Measurements from ENCODE around the gene FASN. TPM values are rescaled to one million over a fixed set of nuclear protein-coding genes. Genes with fewer than 3 reads are reported as not detected.

The FASN gene
- total RNA-seq, 1 experiment from 2014 or later, result 372 TPM

DNA sequence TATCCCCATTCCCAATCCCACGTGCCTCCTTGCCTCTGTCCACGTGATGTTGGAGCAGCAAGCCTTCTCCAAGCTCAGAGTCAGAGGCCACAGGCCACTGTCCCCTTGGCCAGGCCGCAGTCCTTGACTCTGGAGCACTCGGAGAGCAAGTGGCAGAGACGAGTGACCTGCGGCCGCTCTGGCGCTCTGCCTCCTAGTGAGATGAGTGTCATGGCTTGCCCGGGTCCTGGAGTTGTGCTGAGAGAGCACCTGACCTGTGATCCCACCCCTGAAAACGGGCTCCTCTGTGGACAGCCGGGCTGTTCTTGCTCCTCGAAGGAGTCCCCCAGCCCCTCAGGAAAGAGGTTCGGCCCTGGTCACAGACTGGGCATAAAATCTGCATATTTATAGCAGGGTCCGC is 10.0 kb upstream of the FASN start:
- BruUV-seq (replicated peaks), result no TSS peak
- TF ChIP-seq, protein P1, sequence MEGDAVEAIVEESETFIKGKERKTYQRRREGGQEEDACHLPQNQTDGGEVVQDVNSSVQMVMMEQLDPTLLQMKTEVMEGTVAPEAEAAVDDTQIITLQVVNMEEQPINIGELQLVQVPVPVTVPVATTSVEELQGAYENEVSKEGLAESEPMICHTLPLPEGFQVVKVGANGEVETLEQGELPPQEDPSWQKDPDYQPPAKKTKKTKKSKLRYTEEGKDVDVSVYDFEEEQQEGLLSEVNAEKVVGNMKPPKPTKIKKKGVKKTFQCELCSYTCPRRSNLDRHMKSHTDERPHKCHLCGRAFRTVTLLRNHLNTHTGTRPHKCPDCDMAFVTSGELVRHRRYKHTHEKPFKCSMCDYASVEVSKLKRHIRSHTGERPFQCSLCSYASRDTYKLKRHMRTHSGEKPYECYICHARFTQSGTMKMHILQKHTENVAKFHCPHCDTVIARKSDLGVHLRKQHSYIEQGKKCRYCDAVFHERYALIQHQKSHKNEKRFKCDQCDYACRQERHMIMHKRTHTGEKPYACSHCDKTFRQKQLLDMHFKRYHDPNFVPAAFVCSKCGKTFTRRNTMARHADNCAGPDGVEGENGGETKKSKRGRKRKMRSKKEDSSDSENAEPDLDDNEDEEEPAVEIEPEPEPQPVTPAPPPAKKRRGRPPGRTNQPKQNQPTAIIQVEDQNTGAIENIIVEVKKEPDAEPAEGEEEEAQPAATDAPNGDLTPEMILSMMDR (IDR thresholded peaks at IDR 0.05; ENCODE audit: unreplicated experiment), result no peak
- Mint-ChIP-seq H3K27me3 (ENCODE audit: unreplicated experiment) (no peaks in the 10 kb centered on the region), H3K36me3 (ENCODE audit: insufficient read depth, unreplicated experiment) (peaks cover 47% of the 10 kb centered on the region), H3K27ac (ENCODE audit: unreplicated experiment) (no peak overlapping the region), H3K4me1 (ENCODE audit: low read depth, unreplicated experiment) (peaks cover 38% of the 10 kb centered on the region), H3K4me3 (ENCODE audit: low read depth, unreplicated experiment) (no peak overlapping the region), H3K9me3 (ENCODE audit: low read depth, unreplicated experiment) (no peaks in the 10 kb centered on the region)
- CTCF ChIA-PET, result no interaction called here
- intact Hi-C loops (cut with micrococcal nuclease; ENCODE audit: unreplicated experiment), result loop anchor here (5.0 kb wide), 1 partner anchor 44 kb away; no protein-coding TSS in a partner anchor
- no peak for DNase-seq

DNA sequence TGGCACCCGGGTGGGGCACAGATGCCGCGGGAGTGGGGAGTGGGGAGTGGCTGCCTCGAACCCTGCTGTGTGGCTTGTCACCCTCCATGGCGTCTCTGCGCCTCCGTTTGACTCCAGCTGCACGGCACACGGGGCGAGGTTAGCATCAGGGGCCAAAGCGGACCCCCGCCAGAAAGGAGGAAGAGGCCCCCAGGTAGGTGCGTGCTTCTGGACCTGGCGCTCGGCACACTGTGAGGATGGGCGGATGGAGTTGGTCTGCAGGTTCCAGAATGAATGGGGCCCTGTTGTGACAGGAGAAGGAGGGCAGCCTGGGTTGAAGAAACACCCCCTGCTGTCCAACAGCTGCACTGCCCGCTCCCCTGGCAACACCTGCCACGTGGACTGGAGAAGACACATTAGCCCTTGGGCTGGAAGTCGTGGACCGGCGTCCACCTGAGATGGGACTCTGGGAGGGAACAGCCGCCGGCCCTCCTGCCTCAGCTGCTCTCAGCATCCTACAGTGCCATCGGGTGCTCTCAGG is 9.4 kb upstream of the FASN start:
- CTCF ChIA-PET, result no interaction called here
- Mint-ChIP-seq H3K36me3 (ENCODE audit: insufficient read depth, unreplicated experiment) (peaks cover 51% of the 10 kb centered on the region), H3K27me3 (ENCODE audit: unreplicated experiment) (no peaks in the 10 kb centered on the region), H3K27ac (ENCODE audit: unreplicated experiment) (no peak overlapping the region), H3K4me3 (ENCODE audit: low read depth, unreplicated experiment) (no peak overlapping the region), H3K4me1 (ENCODE audit: low read depth, unreplicated experiment) (peaks cover 38% of the 10 kb centered on the region), H3K9me3 (ENCODE audit: low read depth, unreplicated experiment) (no peaks in the 10 kb centered on the region)
- intact Hi-C loops (cut with micrococcal nuclease; ENCODE audit: unreplicated experiment), result loop anchor here (5.0 kb wide), 1 partner anchor 45 kb away; no protein-coding TSS in a partner anchor
- no peak for DNase-seq
- TF ChIP-seq, protein P1 (IDR thresholded peaks at IDR 0.05; ENCODE audit: unreplicated experiment), result peak; percentile 25
- BruUV-seq (replicated peaks), result no TSS peak

DNA sequence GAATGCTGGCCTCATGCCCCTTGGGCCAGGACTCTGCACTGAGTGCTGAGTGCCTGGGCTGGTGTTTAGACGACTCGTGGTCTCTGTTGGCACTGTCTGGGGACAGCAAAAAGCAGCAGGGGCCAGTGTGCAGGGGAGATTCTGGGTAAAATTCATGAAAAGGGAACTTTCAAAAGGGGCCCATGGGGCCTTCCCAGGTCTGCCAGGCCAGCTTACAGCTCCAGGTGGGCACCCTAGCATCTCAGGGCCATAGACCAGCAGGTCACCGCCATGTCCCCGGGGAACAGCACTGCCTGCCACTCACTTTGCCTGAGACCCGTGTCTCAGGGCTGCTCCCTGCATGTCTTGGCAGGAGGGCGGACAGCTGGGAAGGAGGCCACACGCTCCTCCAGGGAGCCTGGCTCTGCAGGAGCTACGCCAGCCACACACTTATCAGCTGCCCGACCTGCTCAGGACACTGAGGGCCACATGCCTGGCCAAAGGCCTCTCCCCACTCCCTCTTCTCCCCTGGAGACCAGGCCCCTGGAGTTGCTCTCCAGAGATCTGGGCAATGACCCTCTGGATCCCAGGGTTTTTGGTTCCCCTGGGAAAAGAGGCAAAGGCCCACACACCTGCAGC is 8.8 kb upstream of the FASN start:
- CTCF ChIA-PET, result interaction anchor here (0.7 to 1.2 kb wide), 2 partner anchors 17 to 47 kb away, joined by 3 to 8 read pairs; no protein-coding TSS in a partner anchor
- BruUV-seq (replicated peaks), result no TSS peak
- H3K27me3 Mint-ChIP-seq (ENCODE audit: unreplicated experiment), result no peaks in the 10 kb centered on the region
- H3K27ac Mint-ChIP-seq (ENCODE audit: unreplicated experiment), result peak overlapping the region; percentile 81
- peak overlapping the region; percentile 65 for H3K4me3 Mint-ChIP-seq (ENCODE audit: low read depth, unreplicated experiment)
- peaks cover 38% of the 10 kb centered on the region for H3K4me1 Mint-ChIP-seq (ENCODE audit: low read depth, unreplicated experiment)
- TF ChIP-seq, protein P1 (IDR thresholded peaks at IDR 0.05; ENCODE audit: unreplicated experiment), result no peak
- DNase-seq, result no peak
- no peaks in the 10 kb centered on the region for H3K9me3 Mint-ChIP-seq (ENCODE audit: low read depth, unreplicated experiment)
- peaks cover 57% of the 10 kb centered on the region for H3K36me3 Mint-ChIP-seq (ENCODE audit: insufficient read depth, unreplicated experiment)
- intact Hi-C loops (cut with micrococcal nuclease; ENCODE audit: unreplicated experiment), result loop anchor here (5.0 kb wide), 1 partner anchor 46 kb away; no protein-coding TSS in a partner anchor

DNA sequence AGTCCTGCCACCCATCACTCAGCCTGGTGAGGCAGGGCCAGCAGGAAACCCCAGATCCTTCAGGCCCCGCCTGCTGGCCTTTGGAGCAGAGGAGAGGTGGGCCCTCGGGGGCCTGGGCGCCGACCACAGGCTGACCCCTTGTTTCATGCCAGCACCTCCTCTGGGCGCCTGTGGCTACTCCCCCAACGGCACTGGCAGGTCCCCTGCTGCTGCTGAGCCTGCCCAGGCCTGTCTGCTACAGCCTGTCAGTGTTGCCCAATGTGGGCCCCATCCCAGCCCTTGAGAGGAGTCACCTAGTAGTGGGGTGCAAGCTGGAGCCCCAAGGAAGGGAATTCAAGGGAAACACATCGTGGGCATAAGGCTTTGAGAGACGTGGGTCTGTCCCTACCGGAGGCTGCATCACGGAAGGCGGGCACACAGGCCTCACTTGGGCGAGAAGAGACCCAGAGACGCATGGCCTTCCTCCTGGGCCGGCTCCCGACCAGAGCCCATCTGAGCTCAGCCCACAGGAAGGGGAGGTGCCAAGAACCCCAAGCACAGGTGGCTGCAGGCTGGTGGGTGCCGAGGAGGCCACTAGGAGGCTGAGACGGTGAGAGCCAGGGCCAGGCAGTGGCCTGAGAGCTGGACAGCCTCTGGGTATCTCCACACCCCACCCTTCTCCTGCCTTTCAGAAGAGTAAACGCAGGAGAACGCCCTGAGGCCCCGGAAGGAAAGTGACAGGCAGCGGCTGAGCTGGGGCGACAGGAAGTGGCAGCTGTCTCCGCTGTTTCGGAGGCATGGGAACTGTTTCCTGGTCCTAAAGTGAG is 8.0 kb upstream of the FASN start:
- H3K36me3 Mint-ChIP-seq (ENCODE audit: insufficient read depth, unreplicated experiment), result peaks cover 63% of the 10 kb centered on the region
- peak overlapping the region; percentile 81 for H3K27ac Mint-ChIP-seq (ENCODE audit: unreplicated experiment)
- TF ChIP-seq, protein P1 (IDR thresholded peaks at IDR 0.05; ENCODE audit: unreplicated experiment), result peak; percentile 25
- peaks cover 38% of the 10 kb centered on the region for H3K4me1 Mint-ChIP-seq (ENCODE audit: low read depth, unreplicated experiment)
- no peaks in the 10 kb centered on the region for H3K27me3 Mint-ChIP-seq (ENCODE audit: unreplicated experiment)
- no peaks in the 10 kb centered on the region for H3K9me3 Mint-ChIP-seq (ENCODE audit: low read depth, unreplicated experiment)
- peak overlapping the region; percentile 65 for H3K4me3 Mint-ChIP-seq (ENCODE audit: low read depth, unreplicated experiment)
- CTCF ChIA-PET, result interaction anchor here (0.5 to 1.2 kb wide), 3 partner anchors 18 to 48 kb away, joined by 3 to 8 read pairs (median 3); no protein-coding TSS in a partner anchor
- BruUV-seq (replicated peaks), result no TSS peak
- intact Hi-C loops (cut with micrococcal nuclease; ENCODE audit: unreplicated experiment), result loop anchor here (5.0 kb wide), 1 partner anchor 46 kb away; no protein-coding TSS in a partner anchor
- DNase-seq, result peak; percentile 89
